Left ventricle myocardium inferior (tissue), 1 donor: Measurements from ENCODE around the gene PARP1. TPM values are rescaled to one million over a fixed set of nuclear protein-coding genes. Genes with fewer than 3 reads are reported as not detected.

Experiments used
- DNase-seq: peaks from one replicate; pipeline ENCODE4 v3.0.0-alpha.2; 2020
- H3K27ac ChIP-seq: fragments of 200-600 bp; replicated peaks from 2 replicates; pipeline ENCODE4 v1.8.0; 2021
- H3K27me3 ChIP-seq: fragments of 200-600 bp; 2 replicates; pipeline ENCODE4 v1.8.0; 2021; ENCODE audit warnings: low read depth
- H3K36me3 ChIP-seq: fragments of 200-600 bp; 2 replicates; pipeline ENCODE4 v1.8.0; 2021
- H3K4me1 ChIP-seq: fragments of 200-600 bp; 2 replicates; pipeline ENCODE4 v1.8.0; 2021
- H3K4me3 ChIP-seq: fragments of 200-600 bp; 2 replicates; pipeline ENCODE4 v1.8.0; 2021; ENCODE audit warnings: mild to moderate bottlenecking, moderate library complexity
- H3K9me3 ChIP-seq: fragments of 200-600 bp; replicated peaks from 2 replicates; pipeline ENCODE4 v1.8.0; 2021
- intact Hi-C: fragments of 100-400 bp; cut with micrococcal nuclease; formaldehyde crosslinking; loops from one replicate; pipeline ENCODE4 v1.11.0; 2022
- total RNA-seq: library from RNA; stranded (reverse); fragmentation: NEBNext Ultra II Directional; extraction: Animal tissue kit (Norgen Biotek cat#: 25700); gene quantifications from one replicate; pipeline ENCODE4 v1.2.1, GENCODE V29; 2021
- TF ChIP-seq, protein P1 (sequence below): fragments of 200-600 bp; IDR thresholded peaks from 2 replicates; pipeline ENCODE4 v1.8.0; 2021; ENCODE audit warnings: antibody characterized with exemption, mild to moderate bottlenecking, borderline replicate concordance
- donor health status: DM: no; HTN: yes; CAD: no; lungs with severe emphysema.

Gene PARP1
- total RNA-seq, 1 donor from 2014 or later, result 138 TPM

- TF ChIP-seq, protein P1, sequence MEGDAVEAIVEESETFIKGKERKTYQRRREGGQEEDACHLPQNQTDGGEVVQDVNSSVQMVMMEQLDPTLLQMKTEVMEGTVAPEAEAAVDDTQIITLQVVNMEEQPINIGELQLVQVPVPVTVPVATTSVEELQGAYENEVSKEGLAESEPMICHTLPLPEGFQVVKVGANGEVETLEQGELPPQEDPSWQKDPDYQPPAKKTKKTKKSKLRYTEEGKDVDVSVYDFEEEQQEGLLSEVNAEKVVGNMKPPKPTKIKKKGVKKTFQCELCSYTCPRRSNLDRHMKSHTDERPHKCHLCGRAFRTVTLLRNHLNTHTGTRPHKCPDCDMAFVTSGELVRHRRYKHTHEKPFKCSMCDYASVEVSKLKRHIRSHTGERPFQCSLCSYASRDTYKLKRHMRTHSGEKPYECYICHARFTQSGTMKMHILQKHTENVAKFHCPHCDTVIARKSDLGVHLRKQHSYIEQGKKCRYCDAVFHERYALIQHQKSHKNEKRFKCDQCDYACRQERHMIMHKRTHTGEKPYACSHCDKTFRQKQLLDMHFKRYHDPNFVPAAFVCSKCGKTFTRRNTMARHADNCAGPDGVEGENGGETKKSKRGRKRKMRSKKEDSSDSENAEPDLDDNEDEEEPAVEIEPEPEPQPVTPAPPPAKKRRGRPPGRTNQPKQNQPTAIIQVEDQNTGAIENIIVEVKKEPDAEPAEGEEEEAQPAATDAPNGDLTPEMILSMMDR, result no peak
Measured at GRCh38 chr1:226371866-226372490, 35.9 kb downstream of the PARP1 start.

DNA sequence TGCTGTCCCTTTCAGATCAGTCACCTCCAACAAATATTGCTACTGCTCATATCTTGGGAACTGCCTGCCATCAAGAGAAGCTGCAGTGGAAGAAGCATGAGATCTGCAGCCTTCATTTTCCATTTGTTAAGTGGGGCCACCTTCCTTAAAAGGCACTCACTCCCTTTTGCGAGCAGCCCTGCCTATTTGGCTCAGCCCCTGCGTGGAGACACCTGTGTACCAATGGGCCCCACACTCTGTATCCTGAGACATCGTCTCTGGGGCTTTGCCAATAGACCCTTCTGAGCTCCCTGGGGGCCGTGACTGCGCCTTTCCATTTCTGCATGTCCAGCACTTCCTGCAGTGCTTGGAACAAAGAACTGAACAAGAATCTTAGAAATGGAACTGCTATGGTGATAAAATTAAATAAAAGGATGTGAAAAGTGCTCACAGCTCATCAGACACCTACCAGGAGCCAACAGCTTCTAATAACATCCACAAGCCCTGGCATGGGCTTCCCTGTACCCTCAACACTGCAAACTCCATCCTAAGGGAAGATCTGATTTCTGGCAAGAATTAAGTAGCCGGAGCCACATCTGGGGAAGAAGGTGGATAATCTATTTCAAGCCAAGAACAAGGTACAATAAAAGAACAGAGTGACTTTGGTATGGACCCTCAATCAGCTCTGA is 36.7 kb downstream of the PARP1 start:
- Histone ChIP-seq H3K27ac (peak overlapping the region; percentile 74), H3K36me3 (peaks cover 88% of the 10 kb centered on the region), H3K4me1 (peaks cover 57% of the 10 kb centered on the region), H3K4me3 (no peak overlapping the region), H3K9me3 (no peaks in the 10 kb centered on the region), H3K27me3 (no peaks in the 10 kb centered on the region)
- TF ChIP-seq, protein P1, result no peak
- DNase-seq, result no peak
- intact Hi-C loops, result no loop called here

More at GRCh38 chr1:226371866-226372490, 35.9 kb downstream of the PARP1 start:
- Histone ChIP-seq H3K27ac (peak overlapping the region; percentile 74), H3K27me3 (no peaks in the 10 kb centered on the region), H3K4me3 (no peak overlapping the region), H3K36me3 (peaks cover 88% of the 10 kb centered on the region), H3K4me1 (peaks cover 57% of the 10 kb centered on the region), H3K9me3 (no peaks in the 10 kb centered on the region)
- intact Hi-C loops, result no loop called here
- DNase-seq, result no peak

DNA sequence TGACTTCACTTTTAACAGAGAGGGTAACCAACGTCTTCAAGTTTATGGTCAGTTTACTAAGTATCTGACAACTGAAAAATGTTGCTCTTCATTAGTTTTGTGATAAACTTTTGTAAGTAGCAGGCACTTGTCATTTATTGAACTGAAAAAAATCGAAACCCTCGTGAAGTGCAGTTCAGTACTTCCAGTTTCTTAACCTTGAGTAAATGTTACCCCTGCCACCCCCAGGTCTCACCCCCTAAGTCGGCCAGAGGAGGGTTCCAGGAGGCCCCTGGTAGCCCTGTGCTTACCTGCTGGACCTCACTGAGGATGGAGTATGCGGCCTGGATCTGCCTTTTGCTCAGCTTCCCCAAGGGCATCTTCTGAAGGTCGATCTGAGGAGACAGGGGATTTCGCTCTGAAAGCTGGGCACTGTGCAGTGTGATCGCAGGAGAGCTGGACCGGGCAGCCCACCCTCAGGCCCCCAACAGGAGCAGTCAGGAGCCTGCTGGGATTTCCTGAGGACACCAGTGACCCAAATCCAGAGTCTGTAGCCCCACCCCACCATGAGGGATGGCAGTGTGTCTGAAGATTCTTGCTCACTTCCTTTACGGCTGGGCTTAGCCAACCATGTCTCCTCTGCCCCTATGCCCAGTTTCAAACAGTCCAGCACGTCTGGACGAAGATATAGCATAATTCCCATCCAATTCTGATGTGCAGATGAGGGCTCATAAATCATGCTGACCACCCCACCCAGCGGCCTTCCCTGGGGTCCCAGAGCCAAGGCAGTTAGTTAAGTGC is 37.6 kb downstream of the PARP1 start:
- H3K27ac ChIP-seq, result peak overlapping the region; percentile 74
- no peak overlapping the region for H3K4me3 ChIP-seq
- no peaks in the 10 kb centered on the region for H3K9me3 ChIP-seq
- TF ChIP-seq, protein P1, result no peak
- peaks cover 88% of the 10 kb centered on the region for H3K36me3 ChIP-seq
- no peak for DNase-seq
- intact Hi-C loops, result no loop called here
- no peaks in the 10 kb centered on the region for H3K27me3 ChIP-seq
- H3K4me1 ChIP-seq, result peaks cover 61% of the 10 kb centered on the region

DNA sequence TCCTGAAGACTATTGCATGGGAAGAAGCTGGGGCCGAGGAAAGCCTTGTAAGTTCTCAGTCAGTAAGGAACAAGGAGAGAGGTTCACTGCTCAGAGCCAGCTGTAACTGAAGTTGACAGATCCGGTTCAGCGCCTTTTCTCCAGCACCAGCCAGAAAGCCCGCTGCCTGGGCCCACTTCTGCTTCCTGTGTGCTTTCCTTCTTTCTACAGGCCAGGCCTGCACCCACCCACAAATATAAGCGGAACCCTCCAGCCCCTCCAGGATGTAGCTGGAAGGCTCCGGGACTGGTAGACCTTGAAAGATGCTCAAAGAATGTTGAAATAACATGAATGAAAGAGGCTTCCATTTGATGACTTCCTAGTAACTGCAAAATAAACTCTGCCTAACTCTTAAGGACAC is 38.8 kb downstream of the PARP1 start:
- Histone ChIP-seq H3K4me1 (peaks cover 60% of the 10 kb centered on the region), H3K27me3 (no peaks in the 10 kb centered on the region), H3K9me3 (no peaks in the 10 kb centered on the region), H3K36me3 (peaks cover 87% of the 10 kb centered on the region), H3K4me3 (no peak overlapping the region), H3K27ac (no peak overlapping the region)
- TF ChIP-seq, protein P1, result no peak
- DNase-seq, result no peak
- intact Hi-C loops, result no loop called here

DNA sequence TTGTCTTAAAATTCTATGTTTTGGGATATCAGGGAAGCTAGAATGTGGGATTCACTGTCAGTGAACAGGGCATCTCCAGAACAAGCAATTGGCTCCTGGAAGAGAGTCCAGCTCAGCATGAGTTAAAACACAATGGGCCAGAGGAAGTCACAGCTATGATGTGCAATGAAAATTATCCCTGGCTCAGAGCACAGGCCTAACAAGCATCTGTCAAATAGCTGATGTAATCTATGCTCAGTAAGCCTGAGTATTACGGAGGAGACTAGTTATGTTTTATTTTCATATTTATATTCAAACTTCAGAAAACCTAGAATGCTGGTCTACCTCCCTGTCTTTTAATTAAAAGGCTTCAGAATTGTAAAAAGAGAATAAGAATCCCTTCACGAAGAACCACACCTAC is 41.6 kb downstream of the PARP1 start:
- TF ChIP-seq, protein P1, result no peak
- H3K4me3 ChIP-seq, result no peak overlapping the region
- no peaks in the 10 kb centered on the region for H3K27me3 ChIP-seq
- H3K27ac ChIP-seq, result no peak overlapping the region
- peaks cover 52% of the 10 kb centered on the region for H3K4me1 ChIP-seq
- intact Hi-C loops, result no loop called here
- H3K36me3 ChIP-seq, result peaks cover 91% of the 10 kb centered on the region
- no peaks in the 10 kb centered on the region for H3K9me3 ChIP-seq
- DNase-seq, result no peak
